HG03457 (cell line): ENCODE results near the gene LRIG1.

ENCODE experiments used
- ATAC-seq: cut with Tn5 transposase; IDR thresholded peaks from one replicate; pipeline ENCODE4 v1.9.1; 2021; ENCODE audit warnings: moderate number of reproducible peaks; ENCODE audit not compliant: unreplicated experiment

The LRIG1 gene

GRCh38 chr3:66500576-66501482, at the start of gene LRIG1:
TSS of gene LRIG1 (minus strand) at chr3:66501022. CDS start at chr3:66500407, 615 bp downstream.
- peak; percentile 97 for ATAC-seq

- no peak for ATAC-seq
Measured at GRCh38 chr3:66544619-66545429, 44.0 kb upstream of the LRIG1 start.

GRCh38 chr3:66542153-66542552, 41.3 kb upstream of the LRIG1 start:
- ATAC-seq = no peak

GRCh38 chr3:66539466-66539989, 38.7 kb upstream of the LRIG1 start:
- ATAC-seq = no peak

GRCh38 chr3:66538390-66538789, 37.6 kb upstream of the LRIG1 start:
- ATAC-seq = no peak

GRCh38 chr3:66537735-66538134, 36.9 kb upstream of the LRIG1 start:
- ATAC-seq = no peak

- no peak for ATAC-seq
Measured at GRCh38 chr3:66536791-66537190, 36.0 kb upstream of the LRIG1 start.

- no peak for ATAC-seq
Measured at GRCh38 chr3:66534304-66534845, 33.6 kb upstream of the LRIG1 start.

GRCh38 chr3:66532613-66533012, 31.8 kb upstream of the LRIG1 start:
- no peak for ATAC-seq

GRCh38 chr3:66532160-66532587, 31.4 kb upstream of the LRIG1 start:
- no peak for ATAC-seq

GRCh38 chr3:66531256-66531655, 30.4 kb upstream of the LRIG1 start:
- ATAC-seq = no peak

GRCh38 chr3:66527246-66527645, 26.4 kb upstream of the LRIG1 start:
- no peak for ATAC-seq

GRCh38 chr3:66525771-66526170, 24.9 kb upstream of the LRIG1 start:
- no peak for ATAC-seq

GRCh38 chr3:66520724-66521123, 19.9 kb upstream of the LRIG1 start:
- ATAC-seq = no peak

- no peak for ATAC-seq
Measured at GRCh38 chr3:66518644-66519043, 17.8 kb upstream of the LRIG1 start.

GRCh38 chr3:66518126-66518525, 17.3 kb upstream of the LRIG1 start:
- ATAC-seq = no peak

- ATAC-seq = no peak
Measured at GRCh38 chr3:66517241-66517640, 16.4 kb upstream of the LRIG1 start.

- no peak for ATAC-seq
Measured at GRCh38 chr3:66508461-66508860, 7.6 kb upstream of the LRIG1 start.

GRCh38 chr3:66507423-66508260, 6.8 kb upstream of the LRIG1 start:
- ATAC-seq = no peak

GRCh38 chr3:66506154-66506553, 5.3 kb upstream of the LRIG1 start:
- no peak for ATAC-seq
